PC-9 (cell line): ENCODE measurements around the gene GRK7. TPM values are rescaled to one million over a fixed set of nuclear protein-coding genes. Genes with fewer than 3 reads are reported as not detected.
A peak's percentile ranks its signal among the peaks of the same experiment; 100 is the strongest.

Source experiments
- BruUV-seq: library from RNA; stranded (reverse); fragments of 400-500 nt; replicated peaks from 2 replicates; lab custom pipeline; 2021; lab: Mats Ljungman, UMichigan
- CTCF ChIA-PET: fragments of 300-600 bp; sonication (Branson Sonifier 250); formaldehyde crosslinking; loops from one replicate; lab custom pipeline; 2022; ENCODE audit warnings: antibody characterized with exemption; lab: Charles Lee
- POLR2A ChIA-PET: fragments of 300-600 bp; sonication (Branson Sonifier 250); formaldehyde crosslinking; loops from one replicate; lab custom pipeline; 2022; ENCODE audit warnings: antibody characterized with exemption; ENCODE audit not compliant: unreplicated experiment; lab: Charles Lee
- DNase-seq, 2 experiments: peaks; one replicate each; pipeline versions ENCODE4 v3.0.0 to v3.0.0-alpha.2; 2015 to 2022; ENCODE audit warnings: mixed read lengths in 1 of 2
- H2AFZ ChIP-seq: fragments of 200-600 bp; sonication (generic); 2 replicates; pipeline ENCODE4 v1.8.1; 2017; ENCODE audit warnings: antibody characterized with exemption
- H3F3A ChIP-seq: fragments of 200-600 bp; sonication (generic); 2 replicates; pipeline ENCODE4 v1.8.1; 2017; ENCODE audit warnings: antibody characterized with exemption, mild to moderate bottlenecking, low read depth; ENCODE audit not compliant: insufficient read depth
- H3K27ac ChIP-seq: fragments of 200-600 bp; sonication (generic); 2 replicates; pipeline ENCODE4 v1.6.1; 2016; ENCODE audit warnings: mixed run types
- H3K27me3 ChIP-seq: fragments of 200-600 bp; sonication (generic); 2 replicates; pipeline ENCODE4 v1.6.1; 2016; ENCODE audit warnings: low read depth, mixed run types; ENCODE audit not compliant: insufficient read depth
- H3K36me3 ChIP-seq: fragments of 200-600 bp; sonication (generic); 2 replicates; pipeline ENCODE4 v1.6.1; 2016; ENCODE audit warnings: low read depth, mixed run types
- H3K4me1 ChIP-seq: fragments of 200-600 bp; sonication (generic); replicated peaks from 2 replicates; pipeline ENCODE4 v1.6.1; 2016; ENCODE audit warnings: mixed run types; ENCODE audit not compliant: insufficient read depth
- H3K4me2 ChIP-seq: fragments of 200-600 bp; sonication (generic); 2 replicates; pipeline ENCODE4 v1.6.1; 2017; ENCODE audit warnings: mixed run types
- H3K4me3 ChIP-seq: fragments of 200-600 bp; sonication (generic); 2 replicates; pipeline ENCODE4 v1.6.1; 2016; ENCODE audit warnings: mixed run types
- H3K79me2 ChIP-seq: fragments of 200-600 bp; sonication (generic); 2 replicates; pipeline ENCODE4 v1.6.1; 2017; ENCODE audit warnings: low read depth, mixed run types
- H3K9me2 ChIP-seq: fragments of 200-600 bp; sonication (generic); 2 replicates; pipeline ENCODE4 v1.8.1; 2017; ENCODE audit warnings: mild to moderate bottlenecking; ENCODE audit not compliant: insufficient read depth
- H3K9me3 ChIP-seq: fragments of 200-600 bp; sonication (generic); 2 replicates; pipeline ENCODE4 v1.8.1; 2016; ENCODE audit warnings: low read depth; ENCODE audit not compliant: insufficient read depth
- H4K20me1 ChIP-seq: fragments of 200-600 bp; sonication (generic); 2 replicates; pipeline ENCODE4 v1.8.1; 2017; ENCODE audit not compliant: insufficient read depth
- CTCF ChIP-seq: fragments of 200-600 bp; sonication (generic); conservative IDR thresholded peaks from 2 replicates; pipeline ENCODE4 v1.6.1; 2017; ENCODE audit warnings: mixed run types, antibody characterized with exemption, mild to moderate bottlenecking, moderate library complexity
- EZH2 ChIP-seq: fragments of 200-600 bp; sonication (generic); IDR thresholded peaks from 2 replicates; pipeline ENCODE4 v1.8.0; 2017; ENCODE audit warnings: antibody characterized with exemption, low read depth
- intact Hi-C: fragments of 100-400 bp; cut with micrococcal nuclease; formaldehyde crosslinking; loops from one replicate; pipeline ENCODE4 v1.10.0; 2022; ENCODE audit not compliant: unreplicated experiment
- total RNA-seq: library from RNA; stranded (reverse); gene quantifications from 2 replicates; pipeline ENCODE4 v1.2.3, GENCODE V29; 2021

Gene GRK7
- total RNA-seq, 1 experiment from 2014 or later: not detected

- no peak for DNase-seq
- ChIA-PET CTCF (no interaction called here), POLR2A (interaction anchor here (0.6 kb wide), 1 partner anchor 9 kb away, joined by 7 read pairs; no protein-coding TSS in a partner anchor)
- intact Hi-C loops: no loop called here
- Histone ChIP-seq H3K9me2 (no peaks in the 10 kb centered on the region), H3K27ac (no peak overlapping the region), H3K4me3 (no peak overlapping the region), H3K79me2 (no peaks in the 10 kb centered on the region), H3F3A (no peaks in the 10 kb centered on the region), H2AFZ (no peak overlapping the region), H4K20me1 (no peaks in the 10 kb centered on the region), H3K4me1 (no peaks in the 10 kb centered on the region), H3K4me2 (no peak overlapping the region), H3K27me3 (no peaks in the 10 kb centered on the region), H3K36me3 (no peaks in the 10 kb centered on the region), H3K9me3 (no peaks in the 10 kb centered on the region)
- BruUV-seq: no TSS peak
- TF ChIP-seq EZH2 (no peak), CTCF (no peak)
Observed at GRCh38 chr3:141777957-141778813, 15.0 kb downstream of the GRK7 start.

GRCh38 chr3:141779667-141780066 is 16.5 kb downstream of the GRK7 start:
- intact Hi-C loops: no loop called here
- TF ChIP-seq EZH2 (no peak), CTCF (no peak)
- H3K9me2 ChIP-seq: no peaks in the 10 kb centered on the region
- ChIA-PET POLR2A (no interaction called here), CTCF (no interaction called here)
- H3K4me2 ChIP-seq: no peak overlapping the region
- H4K20me1 ChIP-seq: no peaks in the 10 kb centered on the region
- no peaks in the 10 kb centered on the region for H3K36me3 ChIP-seq
- H3K27me3 ChIP-seq: no peaks in the 10 kb centered on the region
- H3K9me3 ChIP-seq: no peaks in the 10 kb centered on the region
- H3K4me3 ChIP-seq: no peak overlapping the region
- no peaks in the 10 kb centered on the region for H3K4me1 ChIP-seq
- no peak overlapping the region for H2AFZ ChIP-seq
- no peak overlapping the region for H3K27ac ChIP-seq
- no peak for DNase-seq
- no peaks in the 10 kb centered on the region for H3K79me2 ChIP-seq
- BruUV-seq: no TSS peak
- no peaks in the 10 kb centered on the region for H3F3A ChIP-seq

- Histone ChIP-seq H3K79me2 (no peaks in the 10 kb centered on the region), H3K4me2 (no peak overlapping the region), H3K9me2 (no peaks in the 10 kb centered on the region), H2AFZ (no peak overlapping the region), H3K27ac (no peak overlapping the region), H3K27me3 (no peaks in the 10 kb centered on the region), H4K20me1 (no peaks in the 10 kb centered on the region), H3K4me1 (no peaks in the 10 kb centered on the region), H3K9me3 (no peaks in the 10 kb centered on the region), H3K36me3 (no peaks in the 10 kb centered on the region), H3K4me3 (no peak overlapping the region), H3F3A (no peaks in the 10 kb centered on the region)
- DNase-seq: peak in 1 of 2 experiments; percentile 15
- ChIA-PET POLR2A (no interaction called here), CTCF (interaction anchor here (0.5 to 1.1 kb wide), 3 partner anchors 27 to 498 kb away, joined by 3 to 5 read pairs (median 3); no protein-coding TSS in a partner anchor)
- BruUV-seq: no TSS peak
- intact Hi-C loops: no loop called here
- TF ChIP-seq CTCF (peak; percentile 29; the same call in 1 of the 2 replicates), EZH2 (no peak)
Observed at GRCh38 chr3:141782386-141782932, 19.3 kb downstream of the GRK7 start.
